Parathyroid adenoma (tissue), 2 donors: ENCODE data around the gene MZT2B.
"Not testable (repeated sequence)": the region's sequence is repeated elsewhere in the genome, so short reads cannot be mapped to it uniquely, and the experiment has no call there.

ENCODE experiments used
- H2AFZ ChIP-seq: fragments of 300-600 bp; sonication (generic); one replicate; pipeline ENCODE4 v1.7.0; 2017; ENCODE audit warnings: antibody characterized with exemption, mild to moderate bottlenecking
- H3K27ac ChIP-seq: fragments of 300-600 bp; sonication (generic); one replicate; pipeline ENCODE4 v1.7.0; 2017
- H3K27me3 ChIP-seq: fragments of 300-600 bp; sonication (generic); one replicate; pipeline ENCODE4 v1.7.0; 2017; ENCODE audit warnings: low read length; ENCODE audit not compliant: control insufficient read depth, insufficient read depth
- H3K36me3 ChIP-seq: fragments of 300-600 bp; sonication (generic); one replicate; pipeline ENCODE4 v1.7.0; 2017; ENCODE audit warnings: low read length; ENCODE audit not compliant: control insufficient read depth, insufficient read depth
- H3K4me1 ChIP-seq: fragments of 300-600 bp; sonication (generic); one replicate; pipeline ENCODE4 v1.7.0; 2017; ENCODE audit warnings: control low read depth
- H3K4me2 ChIP-seq: fragments of 300-600 bp; sonication (generic); one replicate; pipeline ENCODE4 v1.7.0; 2017; ENCODE audit warnings: low read length
- H3K4me3 ChIP-seq: fragments of 300-600 bp; sonication (generic); one replicate; pipeline ENCODE4 v1.7.0; 2017; ENCODE audit warnings: low read depth, low read length
- H3K79me2 ChIP-seq: fragments of 300-600 bp; sonication (generic); one replicate; pipeline ENCODE4 v1.7.0; 2017; ENCODE audit warnings: control low read depth
- H3K9ac ChIP-seq: fragments of 300-600 bp; sonication (generic); one replicate; pipeline ENCODE4 v1.7.0; 2017; ENCODE audit warnings: mild to moderate bottlenecking
- H3K9me3 ChIP-seq: fragments of 300-600 bp; sonication (generic); one replicate; pipeline ENCODE4 v1.7.0; 2017; ENCODE audit warnings: low read length; ENCODE audit not compliant: control insufficient read depth
- CTCF ChIP-seq: fragments of 300-600 bp; sonication (generic); IDR thresholded peaks from one replicate; pipeline ENCODE4 v1.7.0; 2017; ENCODE audit warnings: antibody characterized with exemption, mild to moderate bottlenecking
- donor health status: primary hyperparathyroidism.

The MZT2B gene

GRCh38 chr2:130181880-130182682 lies at the start of gene MZT2B:
MZT2B (plus strand) TSS chr2:130182262; CDS start chr2:130182283, 21 bp downstream.
- not testable (repeated sequence) for H3K36me3 ChIP-seq, H3K9me3 ChIP-seq, H3K27me3 ChIP-seq
- peak; percentile 84 for TF ChIP-seq CTCF
- H3K4me2 ChIP-seq, result peak within 1 kb of the TSS; percentile 89
- peak within 1 kb of the TSS; percentile 72 for H3K9ac ChIP-seq
- peaks cover 45% of the 10 kb centered on the region for H3K79me2 ChIP-seq
- H3K27ac ChIP-seq, result peak within 1 kb of the TSS; percentile 92
- peak within 1 kb of the TSS; percentile 98 for H2AFZ ChIP-seq
- peaks cover 23% of the 10 kb centered on the region for H3K4me1 ChIP-seq
- H3K4me3 ChIP-seq, result peak within 1 kb of the TSS; percentile 81

- Histone ChIP-seq H3K9ac (no peak overlapping the region), H3K4me1 (no peaks in the 10 kb centered on the region), H3K36me3 (no peaks in the 10 kb centered on the region), H3K27me3 (no peaks in the 10 kb centered on the region), H3K9me3 (no peaks in the 10 kb centered on the region), H3K4me3 (no peak overlapping the region), H3K4me2 (no peak overlapping the region), H3K79me2 (no peaks in the 10 kb centered on the region), H2AFZ (no peak overlapping the region), H3K27ac (no peak overlapping the region)
- no peak for TF ChIP-seq CTCF
Measured at GRCh38 chr2:130135692-130136541, 46.1 kb upstream of the MZT2B start.

- not testable (repeated sequence) for H3K9ac ChIP-seq, H3K9me3 ChIP-seq, H3K27me3 ChIP-seq, H2AFZ ChIP-seq, H3K27ac ChIP-seq, H3K4me2 ChIP-seq, H3K79me2 ChIP-seq, H3K36me3 ChIP-seq, H3K4me3 ChIP-seq, H3K4me1 ChIP-seq
Measured at GRCh38 chr2:130136546-130136945, 45.5 kb upstream of the MZT2B start.

- H3K36me3 ChIP-seq, H3K27me3 ChIP-seq, H3K4me3 ChIP-seq, H3K9me3 ChIP-seq, H3K4me1 ChIP-seq, H3K27ac ChIP-seq, H3K4me2 ChIP-seq, H3K79me2 ChIP-seq, H2AFZ ChIP-seq, H3K9ac ChIP-seq: not testable (repeated sequence)
Measured at GRCh38 chr2:130137118-130137517, 44.9 kb upstream of the MZT2B start.

GRCh38 chr2:130138326-130138725 lies 43.7 kb upstream of the MZT2B start:
- not testable (repeated sequence) for H3K9ac ChIP-seq, H3K27me3 ChIP-seq, H3K9me3 ChIP-seq, H3K27ac ChIP-seq, H2AFZ ChIP-seq, H3K4me3 ChIP-seq, H3K36me3 ChIP-seq, H3K79me2 ChIP-seq, H3K4me2 ChIP-seq, H3K4me1 ChIP-seq

- not testable (repeated sequence) for H3K9ac ChIP-seq
Measured at GRCh38 chr2:130138841-130139251, 43.2 kb upstream of the MZT2B start.

GRCh38 chr2:130139331-130140280 lies 42.5 kb upstream of the MZT2B start:
- not testable (repeated sequence) for H3K27me3 ChIP-seq

More at GRCh38 chr2:130138841-130139251, 43.2 kb upstream of the MZT2B start:
- not testable (repeated sequence) for H3K4me2 ChIP-seq, H3K79me2 ChIP-seq, H3K4me3 ChIP-seq, H3K27ac ChIP-seq, H3K4me1 ChIP-seq, H3K27me3 ChIP-seq, H2AFZ ChIP-seq, H3K9me3 ChIP-seq, H3K36me3 ChIP-seq

GRCh38 chr2:130140516-130140915 lies 41.5 kb upstream of the MZT2B start:
- not testable (repeated sequence) for H2AFZ ChIP-seq, H3K27ac ChIP-seq, H3K79me2 ChIP-seq, H3K4me3 ChIP-seq, H3K4me1 ChIP-seq, H3K27me3 ChIP-seq, H3K9ac ChIP-seq, H3K9me3 ChIP-seq, H3K36me3 ChIP-seq, H3K4me2 ChIP-seq

More at GRCh38 chr2:130139331-130140280, 42.5 kb upstream of the MZT2B start:
- H3K27ac ChIP-seq, H3K4me1 ChIP-seq, H3K79me2 ChIP-seq, H3K9ac ChIP-seq, H3K4me3 ChIP-seq, H3K4me2 ChIP-seq, H3K36me3 ChIP-seq, H2AFZ ChIP-seq, H3K9me3 ChIP-seq: not testable (repeated sequence)
